DND-41 (cell line): ENCODE data around the gene NDUFS8.

Experiments
- EZH2 ChIP-seq: IDR thresholded peaks from 3 replicates; pipeline ENCODE4 v1.6.1; 2012; ENCODE audit warnings: borderline replicate concordance, low read depth, mild to moderate bottlenecking, moderate library complexity, low read length, inconsistent platforms; ENCODE audit not compliant: severe bottlenecking
- TF ChIP-seq, protein P1 (sequence below): IDR thresholded peaks from 2 replicates; pipeline ENCODE4 v1.5.1; 2012; ENCODE audit warnings: borderline replicate concordance, low read length, moderate library complexity, mild to moderate bottlenecking; ENCODE audit not compliant: poor library complexity, severe bottlenecking; ENCODE audit errors: extremely low read depth

- TF ChIP-seq, protein P1, sequence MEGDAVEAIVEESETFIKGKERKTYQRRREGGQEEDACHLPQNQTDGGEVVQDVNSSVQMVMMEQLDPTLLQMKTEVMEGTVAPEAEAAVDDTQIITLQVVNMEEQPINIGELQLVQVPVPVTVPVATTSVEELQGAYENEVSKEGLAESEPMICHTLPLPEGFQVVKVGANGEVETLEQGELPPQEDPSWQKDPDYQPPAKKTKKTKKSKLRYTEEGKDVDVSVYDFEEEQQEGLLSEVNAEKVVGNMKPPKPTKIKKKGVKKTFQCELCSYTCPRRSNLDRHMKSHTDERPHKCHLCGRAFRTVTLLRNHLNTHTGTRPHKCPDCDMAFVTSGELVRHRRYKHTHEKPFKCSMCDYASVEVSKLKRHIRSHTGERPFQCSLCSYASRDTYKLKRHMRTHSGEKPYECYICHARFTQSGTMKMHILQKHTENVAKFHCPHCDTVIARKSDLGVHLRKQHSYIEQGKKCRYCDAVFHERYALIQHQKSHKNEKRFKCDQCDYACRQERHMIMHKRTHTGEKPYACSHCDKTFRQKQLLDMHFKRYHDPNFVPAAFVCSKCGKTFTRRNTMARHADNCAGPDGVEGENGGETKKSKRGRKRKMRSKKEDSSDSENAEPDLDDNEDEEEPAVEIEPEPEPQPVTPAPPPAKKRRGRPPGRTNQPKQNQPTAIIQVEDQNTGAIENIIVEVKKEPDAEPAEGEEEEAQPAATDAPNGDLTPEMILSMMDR: no peak
- TF ChIP-seq EZH2: no peak
These were observed 17.2 kb downstream of the NDUFS8 start for GRCh38 chr11:68047437-68048290.
